GM12891 (cell line): Measurements from ENCODE around the gene PDIA2.

Source experiments
- POLR2A ChIP-seq: IDR thresholded peaks from 2 replicates; pipeline ENCODE4 v1.6.1; 2011; ENCODE audit warnings: low read depth, low read length, control low read depth
- SPI1 ChIP-seq: IDR thresholded peaks from 2 replicates; pipeline ENCODE4 v1.6.1; 2011; ENCODE audit warnings: low read depth, low read length, control low read depth

- TF ChIP-seq SPI1 (no peak), POLR2A (no peak)
Measured at GRCh38 chr16:291539-291938, 8.6 kb downstream of the PDIA2 start.
